ENCODE data around the gene HYAL1. TPM values are rescaled to one million over a fixed set of nuclear protein-coding genes. Genes with fewer than 3 reads are reported as not detected.
"Not testable (repeated sequence)": the region's sequence is repeated elsewhere in the genome, so short reads cannot be mapped to it uniquely, and the experiment has no call there.

Gene HYAL1
- total and polyA plus RNA-seq, 2 donors: 2.5 to 7.0 TPM

DNA sequence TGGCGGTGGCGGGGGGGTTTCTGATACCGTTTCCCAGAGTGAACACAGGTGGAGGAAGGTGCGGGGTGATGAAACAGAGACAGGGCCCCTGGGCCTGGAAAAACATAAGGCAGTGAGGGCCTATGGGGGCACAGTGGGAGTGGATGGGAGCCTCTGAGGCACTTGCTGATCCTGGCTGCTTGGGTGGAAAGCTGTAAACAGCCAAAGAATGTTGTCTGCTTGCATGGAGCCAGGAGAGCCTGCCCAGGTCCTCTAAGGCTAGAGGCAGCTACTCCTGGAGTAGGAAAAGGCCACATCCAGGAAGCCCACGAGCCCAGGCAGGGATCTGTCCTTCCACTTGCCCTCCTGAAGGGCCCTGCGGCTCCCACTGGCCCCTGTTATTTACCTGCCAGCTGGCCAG is 37.4 kb downstream of the HYAL1 start:
- Histone ChIP-seq H3K4me3 (ENCODE audit: low read depth, low read length) (no peak overlapping the region), H3K4me1 (ENCODE audit: insufficient read depth) (peaks cover 5% of the 10 kb centered on the region), H3K27ac (ENCODE audit: low read depth) (no peak overlapping the region), H3K36me3 (ENCODE audit: insufficient read depth) (no peaks in the 10 kb centered on the region)
- 77% methylated on average over 6 of the region's 6 CpGs for WGBS
- no peak for DNase-seq (ENCODE audit: extremely low spot score)

DNA sequence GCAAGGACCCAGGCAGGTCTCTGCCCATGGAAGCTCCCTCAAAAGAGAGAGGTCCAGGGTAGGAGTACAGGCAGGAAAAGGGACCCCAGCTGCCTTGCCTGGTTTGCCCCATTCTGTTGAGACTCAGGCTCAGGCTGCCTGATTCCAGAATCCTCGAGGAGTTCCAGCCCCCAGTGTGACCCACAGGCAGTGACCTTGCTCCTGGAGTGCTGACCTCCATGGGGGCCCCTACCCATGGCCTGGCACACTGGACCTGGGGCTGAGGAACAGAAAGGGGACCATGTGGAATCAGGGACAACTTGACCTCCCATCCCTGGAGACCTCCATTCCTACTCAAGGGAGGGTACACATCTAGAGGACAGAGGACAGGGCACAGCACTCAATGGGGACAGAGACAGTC is 37.8 kb downstream of the HYAL1 start:
- Histone ChIP-seq H3K27ac (ENCODE audit: low read depth) (no peak overlapping the region), H3K4me3 (ENCODE audit: low read depth, low read length) (no peak overlapping the region), H3K4me1 (ENCODE audit: insufficient read depth) (peaks cover 5% of the 10 kb centered on the region), H3K36me3 (ENCODE audit: insufficient read depth) (no peaks in the 10 kb centered on the region)
- WGBS: 58% methylated on average over 1 of the region's 1 CpG
- no peak for DNase-seq (ENCODE audit: extremely low spot score)

- DNase-seq (ENCODE audit: extremely low spot score): no peak
- WGBS: 59% methylated on average over 7 of the region's 7 CpGs
- peak overlapping the region; percentile 78 for H3K27ac ChIP-seq (ENCODE audit: low read depth)
- peaks cover 5% of the 10 kb centered on the region for H3K4me1 ChIP-seq (ENCODE audit: insufficient read depth)
- no peaks in the 10 kb centered on the region for H3K36me3 ChIP-seq (ENCODE audit: insufficient read depth)
- H3K4me3 ChIP-seq (ENCODE audit: low read depth, low read length): no peak overlapping the region
These were observed 38.3 kb downstream of the HYAL1 start for GRCh38 chr3:50264964-50265485.

GRCh38 chr3:50264383-50264963 is 38.9 kb downstream of the HYAL1 start:
- H3K27ac ChIP-seq (ENCODE audit: low read depth): peak overlapping the region; percentile 35
- no peak overlapping the region for H3K4me3 ChIP-seq (ENCODE audit: low read depth, low read length)
- H3K36me3 ChIP-seq (ENCODE audit: insufficient read depth): no peaks in the 10 kb centered on the region
- DNase-seq (ENCODE audit: extremely low spot score): peak; percentile 85
- peaks cover 5% of the 10 kb centered on the region for H3K4me1 ChIP-seq (ENCODE audit: insufficient read depth)
- 10% methylated on average over 7 of the region's 7 CpGs for WGBS

DNA sequence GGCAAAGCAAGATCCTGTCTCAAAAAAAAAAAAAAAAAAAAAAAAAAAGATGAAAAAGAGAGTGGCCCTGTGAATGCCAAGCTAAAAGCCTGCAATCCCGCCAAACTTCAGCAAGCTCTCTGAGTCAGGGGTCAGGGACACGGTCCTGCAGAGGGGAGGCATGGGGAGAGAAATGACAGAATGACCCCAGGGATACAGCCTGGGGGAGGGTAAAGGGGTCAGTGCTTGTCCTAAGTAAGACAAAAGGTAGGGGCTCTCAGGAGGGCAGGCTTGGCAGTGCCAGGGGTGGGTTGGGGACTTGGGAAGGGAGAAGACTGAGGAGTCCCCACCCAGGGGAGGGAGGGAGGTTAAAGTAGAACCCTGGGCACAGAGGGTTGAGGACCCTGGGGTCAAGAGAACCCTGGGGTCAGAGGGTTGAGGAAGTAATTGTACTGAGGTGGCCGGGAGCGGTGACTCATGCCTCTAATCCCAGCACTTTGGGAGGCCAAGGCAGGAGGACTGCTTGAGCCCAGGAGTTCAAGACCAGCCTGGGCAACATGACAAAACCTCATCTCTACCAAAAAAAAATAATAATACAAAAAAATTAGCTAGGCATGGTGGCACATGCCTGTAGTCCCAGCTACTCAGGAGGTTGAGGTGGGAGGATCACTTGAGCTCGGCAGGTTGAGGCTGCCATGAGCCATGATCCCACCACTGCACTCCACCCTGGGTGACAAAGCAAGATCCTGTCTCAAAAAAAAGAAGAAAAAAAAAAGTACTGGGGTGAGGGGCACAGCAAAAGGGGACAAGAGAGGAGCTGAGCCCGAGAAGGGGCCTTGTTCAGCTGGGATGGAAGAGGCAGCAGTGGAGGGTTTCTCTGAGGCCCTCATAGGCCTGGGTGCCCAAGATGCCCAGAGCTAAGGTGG is 39.6 kb downstream of the HYAL1 start:
- Histone ChIP-seq H3K27ac (ENCODE audit: low read depth) (peak overlapping the region; percentile 35), H3K4me1 (ENCODE audit: insufficient read depth) (peaks cover 2% of the 10 kb centered on the region), H3K36me3 (ENCODE audit: insufficient read depth) (no peaks in the 10 kb centered on the region), H3K4me3 (ENCODE audit: low read depth, low read length) (no peak overlapping the region)
- no peak for DNase-seq (ENCODE audit: extremely low spot score)
- 51% methylated on average over 6 of the region's 6 CpGs for WGBS

DNA sequence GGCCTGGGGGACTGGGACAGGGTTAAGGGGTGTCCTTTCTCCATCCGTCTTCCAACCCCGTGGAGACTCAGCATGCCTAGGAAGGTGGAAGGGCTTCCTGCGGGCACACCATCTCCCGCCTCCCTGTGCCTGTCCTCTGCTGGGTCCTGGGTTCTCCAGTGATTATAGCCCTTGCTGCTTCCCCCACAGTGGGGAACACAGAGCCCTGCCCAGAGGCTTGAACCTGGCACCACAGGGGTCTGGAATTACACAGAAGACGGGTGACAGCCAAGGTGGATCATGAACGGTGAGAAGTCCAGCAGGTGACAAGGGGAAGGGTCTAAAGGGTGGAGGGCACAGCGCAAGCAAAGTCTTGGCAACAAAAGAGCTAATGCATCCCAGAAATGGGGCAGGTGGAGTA is 40.6 kb downstream of the HYAL1 start:
- Histone ChIP-seq H3K36me3 (ENCODE audit: insufficient read depth) (no peaks in the 10 kb centered on the region), H3K4me3 (ENCODE audit: low read depth, low read length) (no peak overlapping the region), H3K4me1 (ENCODE audit: insufficient read depth) (peaks cover 2% of the 10 kb centered on the region), H3K27ac (ENCODE audit: low read depth) (no peak overlapping the region)
- 86% methylated on average over 7 of the region's 7 CpGs for WGBS
- no peak for DNase-seq (ENCODE audit: extremely low spot score)

- WGBS: 97% methylated on average over 4 of the region's 4 CpGs
- not testable (repeated sequence) for H3K4me1 ChIP-seq (ENCODE audit: insufficient read depth); H3K4me3 ChIP-seq (ENCODE audit: low read depth, low read length); H3K27ac ChIP-seq (ENCODE audit: low read depth); H3K36me3 ChIP-seq (ENCODE audit: insufficient read depth); DNase-seq (ENCODE audit: extremely low spot score)
These were observed 41.2 kb downstream of the HYAL1 start for GRCh38 chr3:50262200-50262599.

- no peak overlapping the region for H3K27ac ChIP-seq (ENCODE audit: low read depth)
- peaks cover 2% of the 10 kb centered on the region for H3K4me1 ChIP-seq (ENCODE audit: insufficient read depth)
- 42% methylated on average over 2 of the region's 2 CpGs for WGBS
- no peaks in the 10 kb centered on the region for H3K36me3 ChIP-seq (ENCODE audit: insufficient read depth)
- H3K4me3 ChIP-seq (ENCODE audit: low read depth, low read length): no peak overlapping the region
- no peak for DNase-seq (ENCODE audit: extremely low spot score)
These were observed 41.9 kb downstream of the HYAL1 start for GRCh38 chr3:50261505-50261904.

GRCh38 chr3:50260942-50261441 is 42.4 kb downstream of the HYAL1 start:
- H3K4me1 ChIP-seq (ENCODE audit: insufficient read depth): peaks cover 2% of the 10 kb centered on the region
- 56% methylated on average over 5 of the region's 5 CpGs for WGBS
- H3K27ac ChIP-seq (ENCODE audit: low read depth): peak overlapping the region; percentile 96
- no peaks in the 10 kb centered on the region for H3K36me3 ChIP-seq (ENCODE audit: insufficient read depth)
- no peak overlapping the region for H3K4me3 ChIP-seq (ENCODE audit: low read depth, low read length)
- no peak for DNase-seq (ENCODE audit: extremely low spot score)

- peak overlapping the region; percentile 96 for H3K27ac ChIP-seq (ENCODE audit: low read depth)
- 1% methylated on average over 70 of the region's 70 CpGs for WGBS
- no peaks in the 10 kb centered on the region for H3K36me3 ChIP-seq (ENCODE audit: insufficient read depth)
- DNase-seq (ENCODE audit: extremely low spot score): no peak
- no peaks in the 10 kb centered on the region for H3K4me1 ChIP-seq (ENCODE audit: insufficient read depth)
- H3K4me3 ChIP-seq (ENCODE audit: low read depth, low read length): peak overlapping the region; percentile 54
These were observed 43.1 kb downstream of the HYAL1 start for GRCh38 chr3:50260027-50260941.

- Histone ChIP-seq H3K4me1 (ENCODE audit: insufficient read depth) (no peaks in the 10 kb centered on the region), H3K4me3 (ENCODE audit: low read depth, low read length) (no peak overlapping the region), H3K36me3 (ENCODE audit: insufficient read depth) (no peaks in the 10 kb centered on the region), H3K27ac (ENCODE audit: low read depth) (peak overlapping the region; percentile 60)
- WGBS: 57% methylated on average over 18 of the region's 18 CpGs
- no peak for DNase-seq (ENCODE audit: extremely low spot score)
These were observed 43.8 kb downstream of the HYAL1 start for GRCh38 chr3:50259432-50260026.

GRCh38 chr3:50258979-50259378 is 44.4 kb downstream of the HYAL1 start:
- Histone ChIP-seq H3K4me3 (ENCODE audit: low read depth, low read length) (no peak overlapping the region), H3K4me1 (ENCODE audit: insufficient read depth) (no peaks in the 10 kb centered on the region), H3K27ac (ENCODE audit: low read depth) (no peak overlapping the region), H3K36me3 (ENCODE audit: insufficient read depth) (no peaks in the 10 kb centered on the region)
- 75% methylated on average over 16 of the region's 16 CpGs for WGBS
- DNase-seq (ENCODE audit: extremely low spot score): no peak

Data from urinary bladder (tissue), 4 donors.